GM12878 (cell line): ENCODE results near the gene IFIT3.

Experiments
- CBX5 ChIP-seq: sonication (generic); IDR thresholded peaks from 2 replicates; pipeline ENCODE4 v1.6.1; 2016; ENCODE audit warnings: low read depth, moderate library complexity, mild to moderate bottlenecking, inconsistent platforms
- CTCF ChIP-seq, 3 experiments: IDR thresholded peaks in 2 of 3; conservative IDR thresholded peaks in 1 of 3; 2 replicates each; pipeline ENCODE4 v1.5.1; 2011; ENCODE audit warnings: low read depth in 3 of 3, low read length in 3 of 3, mild to moderate bottlenecking in 3 of 3, control low read depth in 2 of 3, moderate library complexity in 2 of 3, inconsistent platforms in 1 of 3, mixed read lengths in 1 of 3; ENCODE audit not compliant: control insufficient read depth in 2 of 3, insufficient read depth in 1 of 3; ENCODE audit errors: extremely low read depth in 1 of 3

- TF ChIP-seq CBX5, result no peak
- no peak for TF ChIP-seq CTCF (IDR thresholded peaks at IDR 0.05 in 2 of 3, conservative IDR thresholded peaks at IDR 0.05 in 1 of 3; ENCODE audit: control insufficient read depth in 2 of 3, extremely low read depth in 1 of 3, insufficient read depth in 1 of 3, low read depth in 3 of 3, low read length in 3 of 3)
These were observed 9.7 kb downstream of the IFIT3 start for GRCh38 chr10:89337484-89337883.
